Muscle of leg (tissue), 11 donors: ENCODE data around the gene RRP1. TPM values are rescaled to one million over a fixed set of nuclear protein-coding genes. Genes with fewer than 3 reads are reported as not detected.

Source experiments
- DNase-seq: peaks from one replicate; pipeline ENCODE4 v3.0.0; 2013
- H3K27ac ChIP-seq: one replicate; pipeline ENCODE4 v1.5.1; 2013; ENCODE audit warnings: mild to moderate bottlenecking, low read length, control low read depth
- H3K27me3 ChIP-seq: one replicate; pipeline ENCODE4 v1.6.1; 2013; ENCODE audit warnings: low read length; ENCODE audit not compliant: control insufficient read depth, insufficient read depth
- H3K36me3 ChIP-seq: one replicate; pipeline ENCODE4 v1.6.1; 2013; ENCODE audit warnings: low read length; ENCODE audit not compliant: control insufficient read depth, insufficient read depth
- H3K4me1 ChIP-seq: one replicate; pipeline ENCODE4 v1.6.1; 2013; ENCODE audit warnings: low read length; ENCODE audit not compliant: control insufficient read depth, insufficient read depth
- H3K4me3 ChIP-seq: one replicate; pipeline ENCODE4 v1.5.1; 2013; ENCODE audit warnings: low read length, control low read depth
- H3K9me3 ChIP-seq: replicated peaks from 2 replicates; pipeline ENCODE4 v1.6.1; 2013; ENCODE audit warnings: low read depth, low read length; ENCODE audit not compliant: control insufficient read depth
- WGBS: methylation state at CpG from one replicate; pipeline ENCODE4 v1.1.5; 2013; ENCODE audit warnings: missing lambda C conversion rate; ENCODE audit not compliant: insufficient coverage; 5-methylcytosine and 5-hydroxymethylcytosine counted together
- polyA plus RNA-seq, 8 donors: library from polyadenylated mRNA; unstranded; fragments of 120-200 nt; gene quantifications; one replicate each; pipeline versions ENCODE4 v1.2.1 to v1.2.3, GENCODE V29; 2013; ENCODE audit warnings: inconsistent platforms in 1 of 8, low replicate concordance in 1 of 8; ENCODE audit not compliant: insufficient read length in 8 of 8, insufficient read depth in 1 of 8
- total RNA-seq: library from RNA; stranded (reverse); fragments of 120-200 nt; gene quantifications from one replicate; pipeline ENCODE4 v1.2.4, GENCODE V29; 2013

Gene RRP1
- total and polyA plus RNA-seq, 9 donors: 12.9 to 22.7 (median 20.8) TPM

- no peaks in the 10 kb centered on the region for H3K27me3 ChIP-seq
- H3K36me3 ChIP-seq: peaks cover 89% of the 10 kb centered on the region
- no peaks in the 10 kb centered on the region for H3K9me3 ChIP-seq
- DNase-seq: no peak
- H3K27ac ChIP-seq: no peak overlapping the region
- no peaks in the 10 kb centered on the region for H3K4me1 ChIP-seq
- H3K4me3 ChIP-seq: no peak overlapping the region
- WGBS: 90% methylated on average over 12 of the region's 14 CpGs
Measured at GRCh38 chr21:43800566-43800965, 11.2 kb downstream of the RRP1 start.

- Histone ChIP-seq H3K4me3 (no peak overlapping the region), H3K27ac (no peak overlapping the region), H3K4me1 (no peaks in the 10 kb centered on the region), H3K36me3 (peaks cover 83% of the 10 kb centered on the region), H3K9me3 (no peaks in the 10 kb centered on the region), H3K27me3 (no peaks in the 10 kb centered on the region)
- no peak for DNase-seq
- WGBS: 95% methylated on average over 35 of the region's 42 CpGs
Measured at GRCh38 chr21:43801006-43801783, 11.8 kb downstream of the RRP1 start.

- Histone ChIP-seq H3K27ac (no peak overlapping the region), H3K4me3 (no peak overlapping the region), H3K27me3 (no peaks in the 10 kb centered on the region), H3K9me3 (no peaks in the 10 kb centered on the region), H3K4me1 (no peaks in the 10 kb centered on the region), H3K36me3 (peaks cover 67% of the 10 kb centered on the region)
- no peak for DNase-seq
- WGBS: 85% methylated on average over 14 of the region's 14 CpGs
Measured at GRCh38 chr21:43802713-43803313, 13.4 kb downstream of the RRP1 start.

GRCh38 chr21:43803558-43804300 is 14.4 kb downstream of the RRP1 start:
- Histone ChIP-seq H3K4me1 (no peaks in the 10 kb centered on the region), H3K27me3 (no peaks in the 10 kb centered on the region), H3K27ac (no peak overlapping the region), H3K4me3 (no peak overlapping the region), H3K9me3 (no peaks in the 10 kb centered on the region), H3K36me3 (peaks cover 58% of the 10 kb centered on the region)
- 91% methylated on average over 31 of the region's 33 CpGs for WGBS
- DNase-seq: no peak

- no peak for DNase-seq
- Histone ChIP-seq H3K4me1 (no peaks in the 10 kb centered on the region), H3K9me3 (no peaks in the 10 kb centered on the region), H3K27me3 (no peaks in the 10 kb centered on the region), H3K4me3 (no peak overlapping the region), H3K36me3 (peaks cover 43% of the 10 kb centered on the region), H3K27ac (no peak overlapping the region)
- WGBS: 66% methylated on average over 10 of the region's 14 CpGs
Measured at GRCh38 chr21:43805275-43805800, 16.0 kb downstream of the RRP1 start.

GRCh38 chr21:43806017-43806710 is 16.8 kb downstream of the RRP1 start:
- Histone ChIP-seq H3K4me3 (no peak overlapping the region), H3K27ac (no peak overlapping the region), H3K4me1 (peaks cover 8% of the 10 kb centered on the region), H3K27me3 (no peaks in the 10 kb centered on the region), H3K9me3 (no peaks in the 10 kb centered on the region), H3K36me3 (peaks cover 35% of the 10 kb centered on the region)
- 86% methylated on average over 16 of the region's 21 CpGs for WGBS
- no peak for DNase-seq

- H3K4me3 ChIP-seq: no peak overlapping the region
- peaks cover 22% of the 10 kb centered on the region for H3K4me1 ChIP-seq
- H3K9me3 ChIP-seq: no peaks in the 10 kb centered on the region
- no peak for DNase-seq
- peaks cover 14% of the 10 kb centered on the region for H3K36me3 ChIP-seq
- 81% methylated on average over 16 of the region's 18 CpGs for whole genome bisulfite sequencing
- H3K27me3 ChIP-seq: no peaks in the 10 kb centered on the region
- H3K27ac ChIP-seq: no peak overlapping the region
Measured at GRCh38 chr21:43808367-43808766, 19.0 kb downstream of the RRP1 start.

GRCh38 chr21:43808832-43809251 is 19.5 kb downstream of the RRP1 start:
- Histone ChIP-seq H3K9me3 (no peaks in the 10 kb centered on the region), H3K27ac (no peak overlapping the region), H3K4me1 (peaks cover 22% of the 10 kb centered on the region), H3K4me3 (no peak overlapping the region), H3K36me3 (peaks cover 9% of the 10 kb centered on the region), H3K27me3 (no peaks in the 10 kb centered on the region)
- 85% methylated on average over 20 of the region's 22 CpGs for WGBS
- no peak for DNase-seq

GRCh38 chr21:43809346-43809799 is 20.0 kb downstream of the RRP1 start:
- H3K4me1 ChIP-seq: peaks cover 26% of the 10 kb centered on the region
- H3K27me3 ChIP-seq: no peaks in the 10 kb centered on the region
- 75% methylated on average over 15 of the region's 16 CpGs for WGBS
- no peak overlapping the region for H3K27ac ChIP-seq
- no peak for DNase-seq
- H3K4me3 ChIP-seq: no peak overlapping the region
- H3K36me3 ChIP-seq: peaks cover 4% of the 10 kb centered on the region
- H3K9me3 ChIP-seq: no peaks in the 10 kb centered on the region
